HG03135 (cell line): ENCODE results near the gene AGBL4.

Experiments used
- ATAC-seq: cut with Tn5 transposase; IDR thresholded peaks from one replicate; pipeline ENCODE4 v1.9.1; 2021; ENCODE audit warnings: mild to moderate bottlenecking, moderate library complexity; ENCODE audit not compliant: unreplicated experiment

The AGBL4 gene

DNA sequence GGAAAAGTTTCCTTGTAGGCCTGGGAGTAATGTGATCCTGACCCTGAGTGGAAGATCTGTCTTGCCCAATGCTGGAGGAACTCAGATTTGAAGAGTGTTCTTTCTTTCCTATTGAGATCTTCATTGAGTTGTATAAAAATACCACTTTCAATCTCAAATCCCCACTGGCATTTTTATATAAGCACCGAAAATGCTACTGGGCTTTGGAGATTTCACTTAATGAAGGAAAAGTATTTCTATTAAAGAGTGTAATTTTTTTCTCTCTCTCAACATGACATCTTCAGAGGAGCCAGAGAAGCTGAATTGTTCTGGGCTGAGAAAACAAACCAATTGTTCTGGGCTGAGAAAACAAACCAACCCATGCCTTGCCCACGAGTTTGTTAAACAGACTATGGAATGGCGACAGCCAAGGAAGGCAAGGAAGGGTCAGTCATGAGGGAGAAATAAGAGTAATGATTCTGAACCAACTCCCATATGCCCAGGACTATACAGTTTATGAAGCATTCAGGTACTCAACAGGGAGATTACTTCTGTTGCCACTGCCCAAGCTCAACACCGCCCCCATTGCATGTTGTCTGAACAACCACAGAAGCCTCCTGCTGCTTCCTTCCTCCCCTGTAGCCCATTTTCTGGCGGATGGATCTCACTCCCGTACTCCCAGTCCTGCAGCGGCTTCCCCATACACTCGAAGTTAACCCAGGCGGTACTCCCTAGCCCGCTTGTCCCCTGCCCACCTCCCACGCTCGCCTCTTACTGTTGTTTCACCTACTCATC lies 1350.2 kb downstream of the AGBL4 start:
- no peak for ATAC-seq

- ATAC-seq, result no peak
Observed at GRCh38 chr1:48671578-48671977, 1352.2 kb downstream of the AGBL4 start.

GRCh38 chr1:48670234-48671020 lies 1353.3 kb downstream of the AGBL4 start:
- no peak for ATAC-seq

DNA sequence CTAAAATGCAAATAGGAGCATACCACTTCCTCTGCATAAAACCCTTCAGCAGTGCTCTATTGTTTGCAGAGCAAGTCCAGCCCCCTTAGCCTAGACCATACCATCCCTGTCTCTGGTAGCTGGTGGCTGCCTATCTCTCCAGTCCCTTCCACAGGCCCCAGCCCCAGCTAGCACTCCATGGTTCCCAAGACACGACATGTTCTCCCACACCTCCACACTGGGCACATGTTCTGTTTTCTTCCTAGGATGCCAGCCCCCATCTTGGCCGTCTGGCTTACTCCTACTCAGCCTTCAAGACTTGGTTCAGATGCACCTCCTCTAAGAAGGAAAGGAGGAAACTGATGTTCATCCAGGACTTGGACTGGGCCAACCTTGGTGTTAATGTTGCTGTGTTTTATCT lies 1355.4 kb downstream of the AGBL4 start:
- no peak for ATAC-seq

DNA sequence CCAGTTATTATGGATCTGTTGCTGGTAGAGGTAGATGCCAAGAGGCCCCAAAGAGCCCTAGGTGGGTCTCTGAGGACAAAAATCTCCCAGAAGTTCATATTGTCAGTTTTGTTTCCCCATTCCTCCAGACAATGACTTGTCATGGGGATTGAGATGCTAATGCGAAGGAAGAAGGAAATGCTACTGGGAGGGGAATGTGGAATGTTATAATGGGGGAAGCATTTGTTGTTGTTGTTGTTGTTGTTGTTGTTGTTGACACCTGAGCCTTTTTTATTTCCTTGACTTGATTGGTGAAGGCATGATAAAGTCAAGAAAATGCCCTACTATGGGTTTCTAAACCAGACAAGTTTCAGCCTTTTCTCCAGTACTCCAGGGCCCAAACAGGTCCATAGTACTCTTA lies 1356.0 kb downstream of the AGBL4 start:
- ATAC-seq, result no peak

GRCh38 chr1:48665708-48666407 lies 1357.9 kb downstream of the AGBL4 start:
- no peak for ATAC-seq

GRCh38 chr1:48661726-48662463 lies 1361.9 kb downstream of the AGBL4 start:
- ATAC-seq, result no peak

GRCh38 chr1:48659801-48660200 lies 1364.0 kb downstream of the AGBL4 start:
- ATAC-seq, result no peak

- ATAC-seq, result no peak
Observed at GRCh38 chr1:48657413-48657812, 1366.3 kb downstream of the AGBL4 start.

DNA sequence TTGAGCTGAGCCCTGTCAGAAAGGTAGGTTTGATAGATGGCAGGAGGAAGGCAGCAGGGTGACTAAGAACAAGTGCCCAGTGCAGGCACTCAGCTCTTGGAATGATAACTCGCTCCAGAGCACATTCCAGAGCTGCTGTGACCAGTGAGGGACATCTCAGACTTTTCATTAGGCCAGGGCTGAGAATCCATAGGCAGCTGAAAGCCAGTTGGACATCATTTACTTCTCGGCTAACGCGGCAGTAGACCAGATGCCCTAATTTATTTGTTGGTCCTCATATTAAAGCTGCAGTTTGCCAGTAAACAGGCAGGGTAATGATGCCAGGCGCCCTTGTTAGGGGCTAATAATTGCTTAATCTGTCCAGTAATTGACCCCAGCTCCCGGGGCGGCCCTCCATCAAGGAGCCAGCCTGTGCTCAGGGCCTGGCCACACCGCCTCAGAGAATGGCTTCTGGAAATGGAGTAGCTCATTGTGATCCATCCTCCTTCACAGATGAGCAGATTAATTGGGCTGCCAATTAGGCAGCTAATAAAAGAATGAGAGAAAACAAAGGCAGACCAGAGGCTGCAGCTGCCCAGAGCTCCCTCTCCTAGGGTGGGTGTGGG lies 1369.0 kb downstream of the AGBL4 start:
- ATAC-seq, result no peak

DNA sequence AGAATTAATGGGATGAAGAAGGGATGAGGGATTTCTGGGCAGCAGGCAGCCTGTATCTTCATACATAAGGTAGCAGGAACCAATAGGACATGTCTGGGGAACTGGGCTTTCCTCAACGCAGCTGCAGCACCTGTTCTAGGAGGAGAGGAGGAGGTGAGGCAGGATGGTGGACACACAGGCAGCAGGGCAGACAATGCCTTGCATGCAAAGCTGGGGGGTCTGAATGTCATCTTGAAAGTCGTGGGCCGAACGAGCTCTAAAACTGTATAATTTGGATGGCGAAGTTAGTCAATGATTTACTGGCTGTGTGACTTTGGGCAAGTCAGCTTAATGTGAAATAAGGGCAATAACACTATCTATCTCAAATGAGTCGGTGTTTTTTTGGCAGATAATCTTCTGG lies 1371.4 kb downstream of the AGBL4 start:
- no peak for ATAC-seq

DNA sequence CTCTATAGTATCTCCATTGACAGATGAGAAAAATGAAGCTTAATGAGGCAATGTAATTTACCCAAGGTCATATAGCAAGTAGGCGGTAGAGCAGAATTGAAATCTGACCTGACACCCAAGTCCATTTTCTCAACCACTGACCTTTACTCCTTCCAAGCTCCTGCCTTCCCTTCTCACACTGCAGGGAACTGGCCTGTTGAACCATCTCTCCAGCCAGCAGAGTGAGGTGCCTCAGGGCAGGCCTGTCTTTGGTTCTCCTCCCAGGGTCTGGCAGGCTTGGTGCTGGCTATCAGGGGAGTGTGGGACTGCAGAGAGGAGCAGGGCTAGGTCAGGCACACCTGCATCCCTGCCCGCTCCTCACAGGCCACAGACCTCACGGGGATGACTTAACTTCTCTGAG lies 1373.9 kb downstream of the AGBL4 start:
- ATAC-seq, result no peak

DNA sequence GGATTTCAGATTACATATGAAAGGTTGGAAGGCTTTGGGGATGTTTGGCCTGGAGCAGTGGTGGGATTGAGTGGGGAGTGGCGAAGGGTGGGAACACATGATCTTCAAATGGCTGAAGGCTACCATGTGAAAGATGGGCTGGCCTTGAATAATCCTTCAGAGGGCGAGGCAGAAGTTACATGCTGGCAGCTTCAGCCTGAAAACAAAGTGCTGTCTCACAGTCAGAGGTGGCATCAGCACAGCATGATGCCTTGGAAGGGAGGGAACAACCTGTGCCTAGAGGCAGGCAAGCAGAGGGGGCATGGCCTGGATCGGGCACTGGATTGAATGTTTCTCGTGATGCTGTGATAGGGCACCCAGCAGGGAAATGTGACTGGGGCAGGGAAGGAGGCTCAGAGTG lies 1377.9 kb downstream of the AGBL4 start:
- no peak for ATAC-seq

DNA sequence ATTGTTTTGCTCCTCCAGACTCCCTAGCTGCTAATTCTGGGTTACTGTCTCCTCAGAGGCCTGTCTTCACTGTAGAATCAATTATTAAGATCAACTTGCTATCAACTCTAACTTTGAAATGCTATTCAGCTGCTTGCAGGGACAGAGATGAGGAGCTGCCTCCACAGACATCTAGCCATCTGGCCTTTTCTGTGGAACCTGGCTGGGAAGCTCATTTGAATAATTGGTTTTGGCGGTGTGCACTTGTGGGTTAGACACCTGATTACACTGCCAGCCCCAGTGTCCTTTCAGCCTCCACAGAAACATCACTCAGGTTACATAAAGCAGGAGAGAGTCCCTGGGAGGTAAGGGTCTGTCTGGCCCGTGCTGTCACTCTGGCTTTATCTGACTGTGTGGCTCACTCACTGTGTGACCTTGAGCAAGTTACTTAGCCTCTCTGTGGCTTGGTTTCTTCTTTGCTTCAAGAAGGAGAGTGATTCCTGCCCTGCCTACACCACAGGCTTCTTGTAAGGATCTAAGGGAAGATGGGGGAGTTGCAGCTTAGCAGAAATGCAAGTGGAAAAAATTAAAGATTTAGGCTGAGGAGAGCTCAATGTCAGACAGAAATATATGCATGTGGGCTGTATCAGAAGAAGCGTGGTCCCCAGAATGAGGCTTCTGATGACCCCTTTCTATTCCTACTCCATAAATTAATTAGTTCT lies 1378.7 kb downstream of the AGBL4 start:
- no peak for ATAC-seq

DNA sequence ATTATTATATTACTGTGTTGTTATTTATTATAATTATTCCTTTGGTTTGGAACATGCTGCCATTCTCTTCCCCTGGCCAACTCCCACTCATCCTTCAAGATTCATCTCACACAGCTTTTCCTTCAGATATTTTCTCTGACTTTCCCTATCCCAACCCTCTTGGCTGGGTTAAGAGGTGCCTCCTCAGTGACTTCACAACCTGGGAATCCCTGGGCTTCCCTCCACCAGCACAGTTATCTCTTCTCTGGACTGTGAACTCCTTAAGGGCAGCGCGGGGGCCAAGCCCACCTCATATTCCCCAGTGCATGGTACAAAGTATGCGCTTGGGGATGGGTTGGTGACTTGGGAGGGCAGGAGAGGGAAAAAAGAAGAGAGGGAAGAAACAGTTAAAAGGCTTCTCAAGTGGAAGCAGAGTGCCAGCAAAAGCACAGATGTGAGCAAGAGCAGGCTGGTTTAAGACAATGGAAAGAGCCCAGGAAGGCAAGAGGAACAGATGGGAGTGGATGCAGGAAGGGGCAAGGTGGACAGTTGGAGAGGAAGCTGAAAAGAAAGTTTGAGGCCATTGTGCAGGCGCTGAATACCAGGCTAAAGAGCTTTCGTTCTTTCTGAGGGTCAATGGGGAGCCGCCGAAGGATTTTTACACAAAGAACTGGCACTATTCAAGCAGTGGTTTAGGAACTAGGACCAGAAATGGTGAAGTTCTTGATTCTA lies 1379.4 kb downstream of the AGBL4 start:
- no peak for ATAC-seq

DNA sequence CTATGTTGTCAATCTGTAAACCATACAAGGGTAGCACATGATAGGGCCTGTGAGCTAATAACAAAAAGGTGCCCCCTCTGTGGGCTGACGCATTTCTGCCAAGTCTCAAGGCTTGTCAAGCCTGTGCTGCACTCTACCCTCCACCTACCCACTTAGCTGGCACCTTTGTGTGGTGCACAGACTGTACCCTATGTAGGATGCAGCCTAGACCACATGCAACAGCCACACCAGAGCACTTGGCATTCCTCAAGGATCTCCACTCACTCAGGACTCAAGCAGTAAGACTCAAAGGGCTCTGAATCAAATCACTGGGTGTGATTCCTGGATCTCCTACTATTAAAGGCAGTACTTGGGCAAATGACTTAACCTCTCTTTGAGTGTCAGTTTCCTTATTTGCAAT lies 1380.6 kb downstream of the AGBL4 start:
- ATAC-seq, result no peak

- no peak for ATAC-seq
Observed at GRCh38 chr1:48640836-48641492, 1382.8 kb downstream of the AGBL4 start.

DNA sequence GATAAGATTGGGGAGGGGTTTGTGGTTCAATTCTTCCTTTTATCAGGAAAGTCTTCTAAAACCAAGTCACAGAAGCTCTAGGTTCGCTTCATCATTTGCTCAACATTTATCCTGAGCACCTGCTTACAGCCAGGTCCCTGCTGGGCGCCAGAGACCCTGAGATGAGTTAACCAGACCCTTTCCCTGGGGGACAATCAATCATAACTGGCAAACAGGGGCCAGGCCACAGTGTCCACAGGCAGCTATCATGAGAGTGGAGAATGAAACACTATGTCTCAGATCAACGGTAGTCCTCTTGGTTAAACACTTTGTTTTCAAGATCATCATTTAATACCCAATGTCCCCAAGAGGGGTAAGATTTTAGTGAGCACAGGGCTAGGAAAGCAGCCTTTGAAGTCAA lies 1393.9 kb downstream of the AGBL4 start:
- no peak for ATAC-seq

DNA sequence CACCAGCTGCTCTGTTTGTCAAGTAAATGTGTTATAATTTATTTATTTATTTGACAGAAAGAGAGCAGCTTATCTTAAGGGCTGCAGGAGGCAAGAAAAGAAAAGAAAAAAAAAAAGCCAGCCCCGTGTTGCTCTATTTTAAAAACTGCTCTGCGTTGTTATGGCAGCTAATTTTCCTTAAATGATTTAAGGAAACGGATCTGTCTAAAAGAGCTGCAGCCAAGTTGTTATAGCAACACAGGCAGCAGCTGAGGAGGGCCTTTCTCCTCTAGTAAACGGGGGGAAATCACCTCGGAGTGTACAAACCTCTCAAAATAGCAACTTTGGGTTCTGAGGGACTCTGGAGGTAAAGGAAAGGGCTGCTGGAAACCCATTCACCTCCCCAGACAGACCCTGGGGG lies 1396.3 kb downstream of the AGBL4 start:
- ATAC-seq, result no peak
